ENCODE results near the gene PAX5.

Gene PAX5

DNA sequence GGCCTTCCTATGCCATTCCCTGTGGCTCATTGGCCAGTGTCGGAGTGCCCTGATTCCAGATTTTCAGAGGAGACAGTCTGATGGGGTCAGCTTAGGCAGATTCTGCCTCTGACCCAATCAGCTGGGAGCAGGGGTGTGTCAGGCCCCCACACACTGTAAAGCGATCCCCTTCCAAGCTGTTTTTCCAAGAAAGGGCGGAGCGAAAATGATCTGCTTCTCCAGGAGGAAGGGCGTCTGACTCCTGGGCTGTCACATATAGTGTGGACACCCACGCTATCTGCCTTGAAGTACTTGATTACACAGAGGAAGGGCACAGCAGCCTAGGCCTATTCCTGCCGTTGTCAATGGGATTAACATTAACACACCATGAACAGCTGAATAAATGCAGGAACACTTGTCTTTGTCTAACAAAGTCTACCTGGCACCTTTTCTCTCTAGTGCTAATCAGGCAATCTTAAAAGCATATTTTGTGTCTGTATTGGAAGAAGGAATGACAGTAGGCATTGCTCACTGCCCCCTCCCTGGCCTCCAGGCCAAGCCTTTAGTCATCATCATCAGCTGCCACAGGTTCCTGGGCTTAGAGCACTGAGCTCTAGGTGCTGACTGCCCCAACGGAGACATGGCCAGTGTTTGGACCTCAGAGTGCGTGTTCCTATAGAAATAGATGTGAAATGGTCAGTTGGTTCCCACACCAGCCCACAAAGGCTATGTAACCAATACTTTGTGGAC lies 242.7 kb downstream of the PAX5 start:
- DNase-seq (ENCODE audit: insufficient read length, low spot score) = no peak
- FAIRE-seq = no peak
- TF ChIP-seq PAX5 (IDR thresholded peaks at IDR 0.05; ENCODE audit: insufficient read depth, low read length, severe bottlenecking) (no peak), SPI1 (IDR thresholded peaks at IDR 0.05; ENCODE audit: low read depth, low read length) (no peak), POLR2AphosphoS5 (IDR thresholded peaks at IDR 0.05; ENCODE audit: low read depth, low read length) (no peak)

DNA sequence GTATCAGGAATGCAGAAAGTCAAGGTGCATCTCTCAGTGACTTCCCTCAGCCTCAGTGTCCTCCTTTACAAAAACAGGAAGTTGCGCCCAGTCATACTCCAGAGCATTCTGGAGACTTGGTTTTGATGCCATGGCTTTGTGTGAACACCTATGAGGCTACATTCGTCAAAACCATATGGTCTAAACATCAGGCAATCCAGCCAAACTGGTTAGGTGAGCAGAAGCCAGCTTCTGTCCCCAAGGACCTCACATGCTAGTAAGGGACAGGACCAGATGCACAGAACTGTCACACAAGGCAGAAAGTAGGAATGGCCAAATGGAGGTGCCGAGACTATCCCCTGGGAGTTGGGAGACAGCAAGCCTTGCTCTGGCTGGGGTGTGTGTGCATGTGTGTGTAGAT lies 244.2 kb downstream of the PAX5 start:
- TF ChIP-seq POU2F2 (IDR thresholded peaks at IDR 0.05; ENCODE audit: low read depth, low read length) (no peak), SPI1 (IDR thresholded peaks at IDR 0.05; ENCODE audit: low read depth, low read length) (no peak), PAX5 (IDR thresholded peaks at IDR 0.05; ENCODE audit: insufficient read depth, low read length, severe bottlenecking) (no peak), POLR2A (IDR thresholded peaks at IDR 0.05; ENCODE audit: low read depth, low read length) (no peak), TAF1 (IDR thresholded peaks at IDR 0.05; ENCODE audit: low read depth, low read length) (no peak), POLR2AphosphoS5 (IDR thresholded peaks at IDR 0.05; ENCODE audit: low read depth, low read length) (no peak)
- DNase-seq (ENCODE audit: insufficient read length, low spot score) = no peak
- FAIRE-seq = no peak

DNA sequence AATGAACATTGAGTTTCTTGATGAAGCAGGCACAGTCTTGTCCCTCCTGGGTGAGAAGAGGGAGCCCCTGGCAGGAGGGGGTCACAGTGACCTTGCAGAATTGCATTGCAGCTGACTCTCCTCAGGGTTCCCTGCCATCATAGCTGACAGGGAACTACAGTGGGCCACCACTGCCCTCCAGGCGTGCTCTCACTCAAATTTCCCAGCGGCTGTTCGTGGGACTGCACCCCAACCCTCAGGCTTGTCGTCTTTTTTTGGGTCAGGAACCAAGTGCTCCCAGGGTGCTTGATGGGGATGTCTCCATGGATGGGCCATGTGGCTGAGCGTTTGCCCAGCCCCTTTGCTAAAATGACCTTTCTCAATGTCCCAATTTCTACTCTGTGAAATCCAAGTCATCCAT lies 245.5 kb downstream of the PAX5 start:
- no peak for TF ChIP-seq POLR2A (IDR thresholded peaks at IDR 0.05; ENCODE audit: low read depth, low read length)
- TF ChIP-seq PAX5 (IDR thresholded peaks at IDR 0.05; ENCODE audit: insufficient read depth, low read length, severe bottlenecking) = no peak
- TF ChIP-seq SPI1 (IDR thresholded peaks at IDR 0.05; ENCODE audit: low read depth, low read length) = no peak
- TF ChIP-seq POU2F2 (IDR thresholded peaks at IDR 0.05; ENCODE audit: low read depth, low read length) = no peak
- TF ChIP-seq POLR2AphosphoS5 (IDR thresholded peaks at IDR 0.05; ENCODE audit: low read depth, low read length) = no peak
- TF ChIP-seq TAF1 (IDR thresholded peaks at IDR 0.05; ENCODE audit: low read depth, low read length) = no peak

DNA sequence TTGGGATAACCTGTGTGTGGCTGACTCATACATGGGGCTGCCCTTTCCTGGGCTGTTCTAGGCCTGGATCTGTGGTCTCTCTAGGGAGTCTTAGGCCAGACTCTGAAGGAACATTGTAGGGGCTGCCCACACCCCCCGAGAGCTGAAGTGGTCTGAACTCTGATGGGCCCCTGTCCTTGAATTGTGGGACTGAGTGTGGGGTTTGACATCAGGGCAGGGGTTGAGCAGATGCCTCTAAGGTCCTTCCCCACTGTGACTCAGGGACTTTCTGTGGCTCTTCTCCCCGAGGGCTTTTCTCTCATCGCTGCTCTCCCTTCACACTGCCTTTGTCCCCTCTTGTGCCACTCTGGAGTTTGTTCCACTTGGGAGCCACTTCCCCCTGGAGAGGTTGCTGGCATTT lies 246.4 kb downstream of the PAX5 start:
- FAIRE-seq = no peak
- TF ChIP-seq SPI1 (IDR thresholded peaks at IDR 0.05; ENCODE audit: low read depth, low read length) (no peak), POU2F2 (IDR thresholded peaks at IDR 0.05; ENCODE audit: low read depth, low read length) (no peak), POLR2A (IDR thresholded peaks at IDR 0.05; ENCODE audit: low read depth, low read length) (no peak), PAX5 (IDR thresholded peaks at IDR 0.05; ENCODE audit: insufficient read depth, low read length, severe bottlenecking) (no peak), TAF1 (IDR thresholded peaks at IDR 0.05; ENCODE audit: low read depth, low read length) (no peak), POLR2AphosphoS5 (IDR thresholded peaks at IDR 0.05; ENCODE audit: low read depth, low read length) (no peak)

More for the DNA sequence above, 245.5 kb downstream of the PAX5 start:
- DNase-seq (ENCODE audit: insufficient read length, low spot score) (no peak), FAIRE-seq (no peak)

More for the DNA sequence above, 246.4 kb downstream of the PAX5 start:
- no peak for DNase-seq (ENCODE audit: insufficient read length, low spot score)
